Fibroblast of skin of scalp (primary cell): Measurements from ENCODE around the gene NR4A3.
"Not testable (repeated sequence)": the region's sequence is repeated elsewhere in the genome, so short reads cannot be mapped to it uniquely, and the experiment has no call there.

ENCODE experiments used
- DNase-seq: peaks from one replicate; pipeline ENCODE4 v3.0.0-alpha.2; 2013

NR4A3 gene

GRCh38 chr9:99834474-99834873 lies 12.8 kb downstream of the NR4A3 start:
- DNase-seq = no peak

GRCh38 chr9:99835142-99835541 lies 13.5 kb downstream of the NR4A3 start:
- DNase-seq = no peak

DNA sequence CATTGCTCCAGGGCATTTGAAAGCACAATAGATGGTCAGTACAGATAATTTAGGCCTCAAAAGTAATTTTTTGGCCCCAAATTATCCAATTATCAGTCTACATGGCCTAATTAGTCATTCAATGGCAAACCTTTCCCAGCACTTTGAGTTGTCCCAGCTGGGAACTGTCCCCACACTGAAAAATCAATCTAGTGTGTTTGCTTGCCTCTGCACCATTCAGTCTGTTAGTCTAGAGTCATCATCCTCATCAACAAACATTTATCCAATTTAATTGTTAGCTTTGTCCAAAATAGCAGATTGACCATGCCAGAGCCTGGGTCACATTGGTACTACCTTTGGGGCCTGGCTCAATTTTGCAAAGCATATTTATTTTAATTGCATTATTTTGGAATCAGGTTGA lies 13.9 kb downstream of the NR4A3 start:
- no peak for DNase-seq

DNA sequence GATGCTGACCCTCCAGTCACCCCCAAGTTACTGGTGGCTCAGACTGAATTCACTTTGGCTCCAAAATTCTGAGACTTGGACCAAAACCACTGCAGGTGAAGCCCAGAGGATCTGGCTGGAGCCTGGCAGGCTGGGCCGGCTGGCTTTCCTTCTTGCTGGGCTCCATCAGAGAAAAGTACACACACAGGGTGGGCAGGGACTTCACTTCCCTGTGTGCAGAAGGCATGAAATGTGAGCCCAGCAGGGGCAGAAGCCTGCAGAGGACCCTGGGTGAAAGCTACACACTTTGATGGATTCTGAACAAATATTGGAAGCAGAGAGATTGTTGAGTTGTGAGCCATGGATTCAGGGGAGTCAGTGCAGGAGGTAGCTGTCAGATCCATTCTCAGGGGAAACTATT lies 18.4 kb downstream of the NR4A3 start:
- DNase-seq = no peak

GRCh38 chr9:99845063-99845462 lies 23.4 kb downstream of the NR4A3 start:
- no peak for DNase-seq

DNA sequence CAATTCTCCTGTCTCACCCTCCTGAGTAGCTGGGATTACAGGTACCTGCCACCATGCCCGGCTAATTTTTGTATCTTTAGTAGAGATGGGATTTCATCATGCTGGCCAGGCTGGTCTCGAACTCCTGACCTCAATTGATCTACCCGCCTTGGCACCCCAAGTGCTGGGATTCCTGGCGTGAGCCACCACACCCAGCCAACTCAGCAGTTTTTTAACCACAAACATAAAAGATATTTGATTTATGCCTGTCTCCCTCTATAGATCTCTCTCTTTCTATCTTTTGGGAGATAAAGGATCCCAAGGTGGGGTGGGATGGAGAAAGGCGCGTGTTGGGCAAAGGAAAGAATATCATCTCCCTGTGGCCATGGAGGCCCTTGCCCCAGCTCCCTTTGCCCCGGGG lies 26.8 kb downstream of the NR4A3 start:
- DNase-seq = no peak

GRCh38 chr9:99850736-99851499 lies 29.2 kb downstream of the NR4A3 start:
- DNase-seq = no peak

GRCh38 chr9:99851500-99851822 lies 29.8 kb downstream of the NR4A3 start:
- DNase-seq = no peak

DNA sequence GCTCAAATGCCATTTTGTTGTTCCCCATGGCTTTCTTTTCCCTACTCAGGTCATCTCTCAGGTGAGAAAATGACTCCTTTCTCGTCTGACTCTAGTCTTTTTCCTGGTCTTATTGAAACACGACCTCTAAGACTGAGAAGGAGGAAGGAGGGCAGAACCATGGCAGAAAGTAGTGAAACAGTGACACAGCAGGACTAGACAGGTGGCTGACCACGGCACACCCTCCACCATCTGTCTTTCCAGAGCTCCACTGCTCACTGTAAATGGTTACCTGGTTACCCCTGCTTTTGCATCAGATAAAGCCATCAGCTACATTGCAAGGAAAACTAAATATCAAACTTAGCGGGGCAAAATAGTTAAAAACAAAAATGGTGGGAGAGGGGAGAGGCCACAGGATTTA lies 30.9 kb downstream of the NR4A3 start:
- DNase-seq = no peak

- no peak for DNase-seq
Observed at GRCh38 chr9:99855467-99856176, 33.9 kb downstream of the NR4A3 start.

DNA sequence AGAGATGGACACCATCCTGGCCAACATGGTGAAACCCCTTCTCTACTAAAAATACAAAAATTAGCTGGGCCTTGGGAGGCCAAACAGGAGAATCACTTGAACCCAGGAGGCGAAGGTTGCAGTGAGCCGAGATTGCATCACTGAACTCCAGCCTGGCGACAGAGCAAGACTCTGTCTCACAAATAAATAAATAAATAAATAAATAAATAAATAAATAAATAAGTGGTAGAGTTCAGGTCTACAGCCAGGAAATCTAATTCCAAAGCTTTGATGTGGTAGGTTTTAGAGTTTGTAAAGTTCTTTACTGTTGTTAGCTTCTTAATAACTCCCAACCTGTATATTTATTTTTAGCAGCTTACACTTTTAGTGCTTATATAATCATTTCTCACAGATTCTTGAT lies 35.9 kb downstream of the NR4A3 start:
- not testable (repeated sequence) for DNase-seq

GRCh38 chr9:99858087-99858486 lies 36.4 kb downstream of the NR4A3 start:
- no peak for DNase-seq

- DNase-seq = no peak
Observed at GRCh38 chr9:99859243-99859980, 37.7 kb downstream of the NR4A3 start.

DNA sequence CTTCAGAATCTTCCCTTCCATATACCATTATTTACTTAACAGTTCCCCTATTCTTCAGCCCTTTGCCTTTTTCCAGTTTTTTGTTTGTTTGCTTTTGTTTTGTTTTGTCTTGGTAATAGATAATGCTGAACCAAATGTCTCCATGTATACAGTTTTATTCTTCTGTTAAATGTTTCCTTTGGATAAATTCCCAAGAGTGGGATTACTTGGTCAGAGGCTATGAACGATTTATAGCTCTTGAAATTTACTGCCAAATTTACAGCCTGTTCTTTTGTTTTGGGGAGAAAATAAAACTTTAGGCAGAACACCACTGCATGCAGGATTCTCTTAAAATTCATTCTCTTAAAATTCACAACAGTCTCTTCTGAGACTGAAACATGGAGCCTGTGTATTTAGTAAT lies 38.6 kb downstream of the NR4A3 start:
- DNase-seq = no peak

GRCh38 chr9:99863955-99864354 lies 42.3 kb downstream of the NR4A3 start:
- DNase-seq = no peak

DNA sequence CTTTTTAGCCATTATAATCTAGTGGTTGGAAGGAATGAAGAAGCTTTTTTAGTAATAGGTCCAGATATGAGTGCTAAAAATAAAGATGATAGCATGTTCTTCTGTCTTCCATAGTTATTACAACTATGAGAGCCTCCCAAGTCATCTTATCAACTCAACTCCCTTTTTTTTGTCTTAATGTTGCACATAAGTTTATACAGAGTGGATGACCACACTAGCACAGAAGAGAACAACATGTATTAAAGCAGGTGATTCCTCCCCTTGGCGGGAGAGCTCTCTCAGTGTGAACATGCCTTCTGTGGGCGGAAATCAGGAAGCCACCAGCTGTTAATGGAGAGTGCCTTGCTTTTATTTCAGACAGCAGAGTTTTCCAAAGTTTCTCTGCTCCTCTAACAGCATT lies 44.7 kb downstream of the NR4A3 start:
- no peak for DNase-seq

DNA sequence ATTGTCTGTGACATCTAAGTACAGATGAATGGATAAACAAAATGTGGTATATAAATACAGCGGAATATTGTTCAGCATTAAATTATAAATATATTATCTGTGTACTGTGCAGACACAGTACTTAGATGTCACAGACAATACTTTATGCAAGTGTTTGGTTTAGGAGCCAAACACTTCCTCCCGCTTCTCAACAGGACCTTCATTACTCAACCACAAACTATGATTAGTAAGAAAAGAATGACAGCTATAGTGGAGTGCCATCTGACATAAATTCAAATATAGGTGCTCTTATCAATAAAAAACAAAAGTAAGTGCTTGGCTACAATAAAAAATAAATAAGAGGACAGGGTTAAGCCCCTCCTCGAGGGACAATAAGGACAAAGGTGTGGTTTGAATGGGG lies 45.9 kb downstream of the NR4A3 start:
- peak; percentile 18 for DNase-seq

GRCh38 chr9:99867968-99868367 lies 46.3 kb downstream of the NR4A3 start:
- no peak for DNase-seq

GRCh38 chr9:99868845-99869244 lies 47.2 kb downstream of the NR4A3 start:
- DNase-seq = peak; percentile 18

GRCh38 chr9:99870126-99870525 lies 48.4 kb downstream of the NR4A3 start:
- peak; percentile 60 for DNase-seq

- peak; percentile 10 for DNase-seq
Observed at GRCh38 chr9:99873531-99873930, 51.8 kb downstream of the NR4A3 start.

GRCh38 chr9:99873943-99874584 lies 52.4 kb downstream of the NR4A3 start:
- no peak for DNase-seq

DNA sequence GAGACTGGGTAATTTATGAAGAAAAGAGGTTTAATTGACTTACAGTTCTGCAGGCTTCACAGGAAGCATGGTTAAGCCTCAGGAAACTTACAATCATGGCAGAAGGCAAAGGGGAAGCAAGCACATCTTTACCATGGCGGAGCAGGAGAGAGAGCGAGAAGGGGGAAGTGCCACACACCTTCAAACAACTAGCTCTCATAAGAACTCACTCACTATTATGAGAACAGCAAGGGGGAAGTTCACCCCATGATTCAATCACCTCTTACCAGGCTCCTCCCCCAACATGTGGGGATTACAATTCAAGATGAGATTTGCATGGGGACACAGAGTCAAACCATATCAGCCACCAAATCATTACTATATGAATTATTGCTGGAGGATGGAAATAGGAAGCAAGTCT lies 54.5 kb downstream of the NR4A3 start:
- no peak for DNase-seq
